Adrenal gland (tissue), 12 donors: ENCODE measurements around the gene TMEM18. TPM values are rescaled to one million over a fixed set of nuclear protein-coding genes. Genes with fewer than 3 reads are reported as not detected.

Experiments
- DNase-seq, 7 donors: peaks; one replicate each; pipeline ENCODE4 v3.0.0-alpha.2; 2019 to 2020
- H3K27ac ChIP-seq, 5 donors: fragments of 200-600 bp; sonication (generic) in 4 of 5; 1 replicate in 3 of 5; 2 replicates in 2 of 5; pipeline versions ENCODE4 v1.5.1 to v1.8.0; 2016 to 2020; ENCODE audit warnings: mild to moderate bottlenecking in 1 of 5
- H3K27me3 ChIP-seq: fragments of 200-600 bp; 2 replicates; pipeline ENCODE4 v1.8.0; 2021
- H3K36me3 ChIP-seq, 2 donors: fragments of 200-600 bp; replicated peaks in 1 of 2; 1 replicate in 1 of 2; 2 replicates in 1 of 2; pipeline versions ENCODE4 v1.5.1 to v1.8.0; 2018 to 2022
- H3K4me1 ChIP-seq, 2 donors: fragments of 200-600 bp; replicated peaks in 1 of 2; 1 replicate in 1 of 2; 2 replicates in 1 of 2; pipeline versions ENCODE4 v1.5.1 to v1.8.0; 2018 to 2021
- H3K4me3 ChIP-seq, 4 donors: fragments of 200-600 bp; sonication (generic) in 3 of 4; one replicate each; pipeline ENCODE4 v1.5.1; 2016 to 2018
- H3K9me3 ChIP-seq, 3 donors: fragments of 200-600 bp; sonication (generic) in 1 of 3; replicated peaks in 1 of 3; 1 replicate in 2 of 3; 2 replicates in 1 of 3; pipeline versions ENCODE4 v1.5.1 to v1.8.0; 2016 to 2021
- POLR2A ChIP-seq, 2 donors: fragments of 450-650 bp; IDR thresholded peaks; one replicate each; pipeline ENCODE4 v1.6.1; 2017; ENCODE audit warnings: antibody characterized with exemption in 2 of 2, mild to moderate bottlenecking in 2 of 2, moderate library complexity in 1 of 2
- WGBS, 4 donors: extraction: QIAGEN DNeasy Blood & Tissue Kit in 2 of 4; methylation state at CpG; one replicate each; pipeline versions ENCODE4 v1.1.5 to v1.1.7; 2013 to 2017; 5-methylcytosine and 5-hydroxymethylcytosine counted together
- intact Hi-C, 2 donors: fragments of 100-400 bp; cut with DNase I; formaldehyde crosslinking; loops; one replicate each; pipeline versions ENCODE4 v1.14.1 to v1.15.0; 2022 to 2023
- polyA plus RNA-seq, 3 donors: library from polyadenylated mRNA; stranded (reverse); fragments of 200-250 nt in 2 of 3; fragments of 350-450 nt in 1 of 3; fragmentation: Illumina TruSeq in 1 of 3; extraction: RNeasy Lipid Tissue Mini Kit (QIAGEN cat#74804) in 1 of 3; gene quantifications; one replicate each; pipeline ENCODE4 v1.2.3, GENCODE V29; 2013 to 2014
- total RNA-seq, 9 donors: library from RNA; depleted of rRNA in 4 of 9; stranded (reverse); fragments of >200 nt in 4 of 9; fragments of 120-200 nt in 1 of 9; fragmentation: NEBNext Ultra II Directional in 1 of 9; extraction: Animal tissue kit (Norgen Biotek cat#: 25700) in 1 of 9; gene quantifications; one replicate each; pipeline versions ENCODE4 v1.1.0 to v1.2.4, GENCODE V29; 2013 to 2023
- TF ChIP-seq, protein P1 (sequence below), 6 experiments: fragments of 450-650 bp in 4 of 6; fragments of 200-600 bp in 2 of 6; sonication (generic) in 1 of 6; IDR thresholded peaks; 1 replicate in 5 of 6; 2 replicates in 1 of 6; pipeline versions ENCODE4 v1.5.1 to v1.8.0; 2016 to 2021; ENCODE audit warnings: antibody characterized with exemption in 6 of 6, mild to moderate bottlenecking in 2 of 6, moderate library complexity in 1 of 6
- donor health status: healthy with polysubstance abuse.
- donor health status: Bipolar disorder and iron deficiency.
- donor health status: DM: yes; HTN: yes; CAD: no.
- donor health status: DM: no; HTN: no; CAD: no.
- donor health status: DM: no; HTN: no; CAD: no.
- donor health status: DM: yes; HTN: yes; CAD: no.

Gene TMEM18
- total and polyA plus RNA-seq, 12 donors: 17.2 to 56.9 (median 31.9) TPM

GRCh38 chr2:628651-629050 is 48.6 kb downstream of the TMEM18 start:
- WGBS, 4 donors: 67 to 74% (median 70%) methylated on average over 14 to 17 of the region's 17 CpGs

DNA sequence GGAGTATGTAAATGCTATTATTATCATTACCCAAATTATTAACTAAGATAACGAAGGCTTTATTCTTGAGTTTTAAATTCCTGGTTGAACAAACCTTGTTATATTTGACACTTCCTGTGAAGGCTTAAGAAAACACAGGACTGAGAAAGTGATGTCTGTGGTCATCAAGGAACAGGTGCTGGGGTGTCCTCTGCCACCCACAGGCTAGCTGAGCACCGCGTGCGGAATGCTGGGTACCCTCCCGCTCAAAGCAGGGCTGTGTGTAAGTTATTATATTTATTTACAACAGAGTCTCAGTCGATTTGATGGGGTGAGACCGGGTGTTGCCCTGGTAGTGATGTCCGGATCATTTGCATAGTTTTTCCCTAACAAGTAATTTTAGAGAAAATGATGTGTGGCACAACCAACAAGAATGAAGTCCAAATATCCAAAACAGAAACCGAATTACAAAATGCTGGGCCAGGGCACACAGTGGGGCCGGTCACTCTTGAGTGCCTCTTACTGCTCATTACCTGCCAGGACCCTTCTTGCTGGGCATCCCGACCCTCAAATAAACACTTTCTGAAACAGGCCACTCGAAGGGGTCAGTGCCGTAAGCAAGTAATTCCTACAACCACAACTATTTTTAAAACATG is 49.2 kb downstream of the TMEM18 start:
- Histone ChIP-seq H3K9me3 (peaks cover 0 to 4% (median 0%) of the 10 kb centered on the region in 3 donors), H3K4me1 (no peaks in the 10 kb centered on the region), H3K4me3 (no peak overlapping the region), H3K27me3 (no peaks in the 10 kb centered on the region), H3K36me3 (no peaks in the 10 kb centered on the region), H3K27ac (no peak overlapping the region)
- intact Hi-C loops: no loop called here
- DNase-seq: peak in 1 of 7 donors; percentile 30
- 90 to 92% (median 92%) methylated on average over 13 of the region's 13 CpGs for WGBS, 4 donors
- TF ChIP-seq, protein P1, sequence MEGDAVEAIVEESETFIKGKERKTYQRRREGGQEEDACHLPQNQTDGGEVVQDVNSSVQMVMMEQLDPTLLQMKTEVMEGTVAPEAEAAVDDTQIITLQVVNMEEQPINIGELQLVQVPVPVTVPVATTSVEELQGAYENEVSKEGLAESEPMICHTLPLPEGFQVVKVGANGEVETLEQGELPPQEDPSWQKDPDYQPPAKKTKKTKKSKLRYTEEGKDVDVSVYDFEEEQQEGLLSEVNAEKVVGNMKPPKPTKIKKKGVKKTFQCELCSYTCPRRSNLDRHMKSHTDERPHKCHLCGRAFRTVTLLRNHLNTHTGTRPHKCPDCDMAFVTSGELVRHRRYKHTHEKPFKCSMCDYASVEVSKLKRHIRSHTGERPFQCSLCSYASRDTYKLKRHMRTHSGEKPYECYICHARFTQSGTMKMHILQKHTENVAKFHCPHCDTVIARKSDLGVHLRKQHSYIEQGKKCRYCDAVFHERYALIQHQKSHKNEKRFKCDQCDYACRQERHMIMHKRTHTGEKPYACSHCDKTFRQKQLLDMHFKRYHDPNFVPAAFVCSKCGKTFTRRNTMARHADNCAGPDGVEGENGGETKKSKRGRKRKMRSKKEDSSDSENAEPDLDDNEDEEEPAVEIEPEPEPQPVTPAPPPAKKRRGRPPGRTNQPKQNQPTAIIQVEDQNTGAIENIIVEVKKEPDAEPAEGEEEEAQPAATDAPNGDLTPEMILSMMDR (IDR thresholded peaks at IDR 0.05): no peak
- no peak for TF ChIP-seq POLR2A (IDR thresholded peaks at IDR 0.05)

More at GRCh38 chr2:628651-629050, 48.6 kb downstream of the TMEM18 start:
- peak in 3 of 7 donors; percentile 15 to 53 (median 42) for DNase-seq
- H3K4me1 ChIP-seq: no peaks in the 10 kb centered on the region
- peaks cover 0 to 4% (median 0%) of the 10 kb centered on the region in 3 donors for H3K9me3 ChIP-seq
- H3K27me3 ChIP-seq: no peaks in the 10 kb centered on the region
- H3K4me3 ChIP-seq: no peak overlapping the region
- intact Hi-C loops: no loop called here
- H3K27ac ChIP-seq: peak overlapping the region in 1 of 5 donors; percentile 5
- H3K36me3 ChIP-seq: no peaks in the 10 kb centered on the region
- TF ChIP-seq, protein P1 (IDR thresholded peaks at IDR 0.05): no peak

DNA sequence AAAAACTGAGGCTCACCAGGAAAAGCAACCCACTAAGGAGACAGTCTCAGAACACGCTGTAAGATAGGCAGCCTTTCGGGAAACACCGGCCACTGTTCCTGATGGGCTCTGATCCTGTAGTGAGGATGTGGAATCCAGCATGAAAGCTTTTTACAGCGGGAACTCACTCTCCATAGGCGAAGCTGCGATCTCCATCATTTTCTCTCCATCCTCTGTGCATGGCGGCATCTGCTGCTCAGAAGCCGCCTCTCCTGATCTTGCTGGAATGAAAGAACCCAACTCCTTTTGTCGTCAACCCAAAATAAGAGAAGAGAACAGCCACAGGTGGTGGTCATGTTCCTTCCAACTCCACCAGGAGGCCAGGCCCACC is 49.9 kb downstream of the TMEM18 start:
- intact Hi-C loops: no loop called here
- 94 to 97% (median 96%) methylated on average over 9 of the region's 9 CpGs for WGBS, 4 donors

DNA sequence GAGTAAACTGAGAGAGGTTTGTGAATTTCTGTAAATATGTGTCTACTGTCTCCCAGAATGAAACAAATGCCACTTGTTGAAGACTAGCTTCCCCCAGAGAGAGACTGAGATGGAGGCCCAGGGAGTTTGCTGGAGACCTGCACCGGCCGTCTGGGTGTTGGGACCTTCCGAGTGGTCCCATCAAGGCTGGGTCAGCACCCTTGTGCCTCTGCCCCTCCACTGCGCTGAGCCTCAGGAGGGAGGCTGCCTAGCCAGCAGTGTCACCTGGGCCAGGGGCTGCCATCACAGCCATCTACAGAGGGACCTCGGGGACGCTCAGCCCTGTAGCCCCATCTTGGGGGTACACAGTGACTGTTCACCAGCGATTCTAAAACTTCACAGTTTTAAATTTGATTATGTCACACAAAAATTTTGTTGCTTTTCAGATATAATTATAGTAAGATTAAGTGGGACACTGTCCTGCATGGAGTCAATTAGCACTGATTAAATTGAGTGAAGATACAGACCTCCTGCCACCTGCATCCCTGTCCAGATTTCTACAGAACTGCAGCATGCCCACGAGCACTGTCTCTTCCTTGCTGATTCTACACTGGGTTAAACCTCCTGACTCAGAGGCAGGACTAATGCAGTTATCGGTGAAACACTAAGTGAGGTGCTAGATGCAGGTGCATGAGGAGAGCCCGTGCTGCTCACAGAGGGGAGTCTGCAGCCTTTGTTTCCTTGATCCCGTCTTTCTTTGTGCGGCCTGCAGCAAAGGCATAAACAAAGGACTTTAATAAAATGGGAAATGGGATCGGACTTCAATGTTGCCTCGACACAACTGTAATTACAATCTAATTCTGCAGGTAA is 50.5 kb downstream of the TMEM18 start:
- no peak overlapping the region for H3K4me3 ChIP-seq
- no peak overlapping the region for H3K27ac ChIP-seq
- intact Hi-C loops: no loop called here
- no peak for TF ChIP-seq POLR2A (IDR thresholded peaks at IDR 0.05)
- peaks cover 0 to 4% (median 0%) of the 10 kb centered on the region in 3 donors for H3K9me3 ChIP-seq
- H3K36me3 ChIP-seq: no peaks in the 10 kb centered on the region
- no peaks in the 10 kb centered on the region for H3K27me3 ChIP-seq
- peak in 1 of 7 donors; percentile 47 for DNase-seq
- WGBS, 4 donors: 86 to 89% (median 88%) methylated on average over 8 to 14 of the region's 14 CpGs
- no peaks in the 10 kb centered on the region for H3K4me1 ChIP-seq

More for the DNA sequence above, 49.9 kb downstream of the TMEM18 start:
- DNase-seq: peak in 1 of 7 donors; percentile 42
- H3K36me3 ChIP-seq: no peaks in the 10 kb centered on the region
- TF ChIP-seq, protein P1 (IDR thresholded peaks at IDR 0.05): no peak
- no peak for TF ChIP-seq POLR2A (IDR thresholded peaks at IDR 0.05)
- H3K27ac ChIP-seq: no peak overlapping the region
- no peak overlapping the region for H3K4me3 ChIP-seq
- no peaks in the 10 kb centered on the region for H3K27me3 ChIP-seq
- H3K9me3 ChIP-seq: peaks cover 0 to 4% (median 0%) of the 10 kb centered on the region in 3 donors
- H3K4me1 ChIP-seq: no peaks in the 10 kb centered on the region
